Measurements from ENCODE around the gene ZNRF1.

DNA sequence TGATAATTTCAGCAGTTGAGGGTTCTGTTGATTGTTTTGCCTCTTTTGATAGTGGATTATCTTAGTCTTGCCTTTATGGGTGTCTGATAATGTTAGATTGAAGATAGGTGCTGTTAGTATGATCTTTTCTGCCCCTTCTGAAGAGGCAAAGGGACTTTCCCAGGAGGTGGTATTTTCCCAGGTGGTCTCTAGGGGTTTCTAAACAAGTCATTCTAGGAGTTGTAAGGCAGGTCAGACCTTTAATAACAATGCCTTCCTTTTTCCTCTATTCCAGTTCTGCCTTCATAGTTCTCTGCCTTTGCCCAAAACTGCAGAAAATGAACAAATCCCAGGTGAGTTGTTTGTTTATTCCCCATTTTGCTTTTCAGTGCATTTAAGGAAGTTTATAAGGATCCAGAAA, 153.8 kb downstream of the ZNRF1 start:
- TF ChIP-seq CTCF (IDR thresholded peaks at IDR 0.05) (no peak), SIN3A (IDR thresholded peaks at IDR 0.05; ENCODE audit: borderline replicate concordance, insufficient read depth, low read depth, low read length) (no peak)
